Mesothelial cell of epicardium (in vitro differentiated cells): Measurements from ENCODE around the gene SDR42E2. TPM values are rescaled to one million over a fixed set of nuclear protein-coding genes. Genes with fewer than 3 reads are reported as not detected.
"Not testable (repeated sequence)": the region's sequence is repeated elsewhere in the genome, so short reads cannot be mapped to it uniquely, and the experiment has no call there.

ENCODE experiments used
- DNase-seq, 2 experiments: peaks; one replicate each; pipeline ENCODE4 v3.0.0; 2021; ENCODE audit warnings: low spot score in 2 of 2; ENCODE audit not compliant: unreplicated experiment in 2 of 2
- H3K27ac Mint-ChIP-seq: 2 replicates; pipeline ENCODE4 v1.8.0; 2021; ENCODE audit warnings: mixed read lengths
- H3K27me3 Mint-ChIP-seq: 2 replicates; pipeline ENCODE4 v1.8.0; 2021; ENCODE audit warnings: low read depth, mixed read lengths
- H3K36me3 Mint-ChIP-seq: 2 replicates; pipeline ENCODE4 v1.8.0; 2021; ENCODE audit warnings: mixed read lengths
- H3K4me1 Mint-ChIP-seq: 2 replicates; pipeline ENCODE4 v1.8.0; 2021; ENCODE audit warnings: mixed read lengths
- H3K4me3 Mint-ChIP-seq: 2 replicates; pipeline ENCODE4 v1.8.0; 2021; ENCODE audit warnings: mild to moderate bottlenecking, moderate library complexity, mixed read lengths
- H3K9me3 Mint-ChIP-seq: 2 replicates; pipeline ENCODE4 v1.8.0; 2021; ENCODE audit warnings: mixed read lengths
- CTCF ChIP-seq: fragments of 200-600 bp; sonication (generic); IDR thresholded peaks from one replicate; pipeline ENCODE4 v1.5.0; 2021; ENCODE audit warnings: antibody characterized with exemption; ENCODE audit not compliant: unreplicated experiment
- total RNA-seq: library from RNA; stranded (reverse); gene quantifications from 3 replicates; pipeline ENCODE4 v1.2.1, GENCODE V29; 2021

The SDR42E2 gene
- total RNA-seq, 1 donor from 2014 or later: 0.09 TPM

GRCh38 chr16:22147853-22148252 lies 14.5 kb upstream of the SDR42E2 start:
- H3K4me3 Mint-ChIP-seq: no peak overlapping the region

GRCh38 chr16:22151246-22151998 lies 10.9 kb upstream of the SDR42E2 start:
- Mint-ChIP-seq H3K4me1 (no peaks in the 10 kb centered on the region), H3K36me3 (no peaks in the 10 kb centered on the region), H3K4me3 (no peak overlapping the region), H3K27ac (no peak overlapping the region), H3K9me3 (no peaks in the 10 kb centered on the region), H3K27me3 (peaks cover 27% of the 10 kb centered on the region)
- DNase-seq: no peak
- TF ChIP-seq CTCF: no peak

More at GRCh38 chr16:22147853-22148252, 14.5 kb upstream of the SDR42E2 start:
- DNase-seq: no peak
- no peak overlapping the region for H3K27ac Mint-ChIP-seq
- no peaks in the 10 kb centered on the region for H3K9me3 Mint-ChIP-seq
- peaks cover 34% of the 10 kb centered on the region for H3K27me3 Mint-ChIP-seq
- H3K36me3 Mint-ChIP-seq: no peaks in the 10 kb centered on the region
- TF ChIP-seq CTCF: no peak
- no peaks in the 10 kb centered on the region for H3K4me1 Mint-ChIP-seq

- H3K27me3 Mint-ChIP-seq: peaks cover 26% of the 10 kb centered on the region
- no peaks in the 10 kb centered on the region for H3K4me1 Mint-ChIP-seq
- no peaks in the 10 kb centered on the region for H3K36me3 Mint-ChIP-seq
- no peak for DNase-seq
- no peaks in the 10 kb centered on the region for H3K9me3 Mint-ChIP-seq
- no peak for TF ChIP-seq CTCF
- no peak overlapping the region for H3K4me3 Mint-ChIP-seq
- H3K27ac Mint-ChIP-seq: no peak overlapping the region
These were observed 10.0 kb upstream of the SDR42E2 start for GRCh38 chr16:22152316-22152715.

- not testable (repeated sequence) for H3K4me1 Mint-ChIP-seq, H3K9me3 Mint-ChIP-seq, DNase-seq, H3K36me3 Mint-ChIP-seq, H3K4me3 Mint-ChIP-seq, H3K27ac Mint-ChIP-seq
- H3K27me3 Mint-ChIP-seq: peaks cover 26% of the 10 kb centered on the region
These were observed 9.2 kb upstream of the SDR42E2 start for GRCh38 chr16:22153078-22153477.

GRCh38 chr16:22161401-22161800 lies 905 bp upstream of the SDR42E2 start:
- no peak for DNase-seq
- no peak overlapping the region for H3K27ac Mint-ChIP-seq
- peaks cover 5% of the 10 kb centered on the region for H3K9me3 Mint-ChIP-seq
- peaks cover 64% of the 10 kb centered on the region for H3K27me3 Mint-ChIP-seq
- H3K4me3 Mint-ChIP-seq: no peak overlapping the region
- no peaks in the 10 kb centered on the region for H3K4me1 Mint-ChIP-seq
- no peak for TF ChIP-seq CTCF
- no peaks in the 10 kb centered on the region for H3K36me3 Mint-ChIP-seq

GRCh38 chr16:22162656-22163009 lies 327 bp downstream of the SDR42E2 start:
- Mint-ChIP-seq H3K27ac (no peak overlapping the region), H3K27me3 (peaks cover 63% of the 10 kb centered on the region), H3K9me3 (peaks cover 5% of the 10 kb centered on the region), H3K36me3 (no peaks in the 10 kb centered on the region), H3K4me1 (no peaks in the 10 kb centered on the region), H3K4me3 (no peak overlapping the region)
- no peak for TF ChIP-seq CTCF
- no peak for DNase-seq
